ENCODE results near the gene KRTAP25-1.

Gene KRTAP25-1

GRCh38 chr21:30329203-30329875, 40.0 kb upstream of the KRTAP25-1 start:
- Histone ChIP-seq H3K4me1 (ENCODE audit: insufficient read depth, insufficient read length) (no peaks in the 10 kb centered on the region), H3K4me3 (ENCODE audit: insufficient read length, low read depth) (no peak overlapping the region), H3K36me3 (ENCODE audit: insufficient read depth, insufficient read length, low read length) (no peaks in the 10 kb centered on the region), H3K9me3 (ENCODE audit: insufficient read depth, low read length) (peaks cover 5% of the 10 kb centered on the region; the same call in 1 of the 2 replicates), H3K9ac (ENCODE audit: insufficient read length, low read depth) (no peak overlapping the region), H3K27me3 (ENCODE audit: insufficient read depth, insufficient read length) (no peaks in the 10 kb centered on the region)
- DNase-seq (ENCODE audit: low read depth, low spot score) = no peak
- TF ChIP-seq SUZ12 (IDR thresholded peaks at IDR 0.05; ENCODE audit: extremely low read depth, insufficient read depth, insufficient read length) (no peak), ZNF274 (IDR thresholded peaks at IDR 0.05; ENCODE audit: low read depth, low read length) (no peak), YY1 (IDR thresholded peaks at IDR 0.05; ENCODE audit: insufficient read depth, insufficient read length) (no peak)

DNA sequence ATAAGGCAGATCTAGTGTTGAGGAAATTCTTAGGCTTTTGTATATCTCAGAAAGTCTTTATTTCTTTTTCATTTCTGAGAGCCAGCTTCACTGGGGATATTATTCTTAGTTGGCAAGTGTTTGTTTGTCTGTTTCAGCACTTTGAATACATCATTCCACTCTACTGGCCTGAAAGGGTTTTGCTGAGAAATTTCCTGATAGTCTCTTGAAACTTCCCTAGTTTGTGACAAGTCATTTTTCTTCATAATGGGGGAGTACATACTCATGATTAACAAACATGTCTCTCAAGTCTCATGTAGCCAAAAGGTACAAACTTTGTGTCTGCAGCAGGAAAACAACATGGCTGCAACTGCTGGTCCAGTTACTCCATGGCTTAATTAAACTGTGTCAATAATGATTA, 37.1 kb upstream of the KRTAP25-1 start:
- Histone ChIP-seq H3K4me1 (ENCODE audit: insufficient read depth, insufficient read length) (no peaks in the 10 kb centered on the region), H3K4me3 (ENCODE audit: insufficient read length, low read depth) (no peak overlapping the region), H3K27me3 (ENCODE audit: insufficient read depth, insufficient read length) (no peaks in the 10 kb centered on the region), H3K36me3 (ENCODE audit: insufficient read depth, insufficient read length, low read length) (no peaks in the 10 kb centered on the region), H3K9me3 (ENCODE audit: insufficient read depth, low read length) (peaks cover 5% of the 10 kb centered on the region; the same call in 1 of the 2 replicates), H3K9ac (ENCODE audit: insufficient read length, low read depth) (no peak overlapping the region)
- TF ChIP-seq ZNF274 (IDR thresholded peaks at IDR 0.05; ENCODE audit: low read depth, low read length) = no peak
- no peak for TF ChIP-seq YY1 (IDR thresholded peaks at IDR 0.05; ENCODE audit: insufficient read depth, insufficient read length)
- TF ChIP-seq SUZ12 (IDR thresholded peaks at IDR 0.05; ENCODE audit: extremely low read depth, insufficient read depth, insufficient read length) = no peak
- no peak for DNase-seq (ENCODE audit: low read depth, low spot score)

DNA sequence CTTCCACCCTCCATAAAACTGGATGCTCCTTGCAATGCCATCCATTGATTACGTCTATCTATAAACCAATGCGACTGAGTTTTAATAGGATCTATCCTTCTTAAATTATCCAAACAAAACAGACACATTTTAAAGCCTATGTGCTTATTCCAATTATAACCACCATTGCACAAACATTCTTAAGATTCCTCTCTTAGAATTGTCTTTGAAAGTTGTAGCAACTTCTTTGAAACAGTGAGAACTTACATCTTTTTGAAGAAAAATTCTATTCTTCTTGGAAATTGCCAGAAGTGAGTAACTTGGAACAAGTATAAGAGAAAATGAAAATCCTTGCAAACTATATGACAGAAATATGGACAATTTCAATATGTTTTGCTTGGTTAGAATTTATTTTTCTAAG, 30.9 kb upstream of the KRTAP25-1 start, which contains the start of gene KRTAP26-1:
Gene KRTAP26-1 (minus strand): TSS at position 101 of the 400 bp plus-strand sequence. CDS start 280 bp downstream, outside the sequence.
- Histone ChIP-seq H3K36me3 (ENCODE audit: insufficient read depth, insufficient read length, low read length) (no peaks in the 10 kb centered on the region), H3K27me3 (ENCODE audit: insufficient read depth, insufficient read length) (no peaks in the 10 kb centered on the region), H3K4me3 (ENCODE audit: insufficient read length, low read depth) (no peak within 1 kb of the TSS), H3K4me1 (ENCODE audit: insufficient read depth, insufficient read length) (no peaks in the 10 kb centered on the region), H3K9me3 (ENCODE audit: insufficient read depth, low read length) (no peaks in the 10 kb centered on the region), H3K9ac (ENCODE audit: insufficient read length, low read depth) (no peak within 1 kb of the TSS)
- no peak for DNase-seq (ENCODE audit: low read depth, low spot score)
- TF ChIP-seq YY1 (IDR thresholded peaks at IDR 0.05; ENCODE audit: insufficient read depth, insufficient read length) (no peak), SUZ12 (IDR thresholded peaks at IDR 0.05; ENCODE audit: extremely low read depth, insufficient read depth, insufficient read length) (no peak), ZNF274 (IDR thresholded peaks at IDR 0.05; ENCODE audit: low read depth, low read length) (no peak)

GRCh38 chr21:30315701-30316100, 26.4 kb upstream of the KRTAP25-1 start:
- H3K4me3 ChIP-seq (ENCODE audit: insufficient read length, low read depth) = no peak overlapping the region
- H3K9ac ChIP-seq (ENCODE audit: insufficient read length, low read depth) = no peak overlapping the region
- H3K9me3 ChIP-seq (ENCODE audit: insufficient read depth, low read length) = no peaks in the 10 kb centered on the region
- no peaks in the 10 kb centered on the region for H3K27me3 ChIP-seq (ENCODE audit: insufficient read depth, insufficient read length)
- H3K36me3 ChIP-seq (ENCODE audit: insufficient read depth, insufficient read length, low read length) = no peaks in the 10 kb centered on the region
- H3K4me1 ChIP-seq (ENCODE audit: insufficient read depth, insufficient read length) = no peaks in the 10 kb centered on the region
- no peak for DNase-seq (ENCODE audit: low read depth, low spot score)
- TF ChIP-seq YY1 (IDR thresholded peaks at IDR 0.05; ENCODE audit: insufficient read depth, insufficient read length) (no peak), SUZ12 (IDR thresholded peaks at IDR 0.05; ENCODE audit: extremely low read depth, insufficient read depth, insufficient read length) (no peak), ZNF274 (IDR thresholded peaks at IDR 0.05; ENCODE audit: low read depth, low read length) (no peak)

DNA sequence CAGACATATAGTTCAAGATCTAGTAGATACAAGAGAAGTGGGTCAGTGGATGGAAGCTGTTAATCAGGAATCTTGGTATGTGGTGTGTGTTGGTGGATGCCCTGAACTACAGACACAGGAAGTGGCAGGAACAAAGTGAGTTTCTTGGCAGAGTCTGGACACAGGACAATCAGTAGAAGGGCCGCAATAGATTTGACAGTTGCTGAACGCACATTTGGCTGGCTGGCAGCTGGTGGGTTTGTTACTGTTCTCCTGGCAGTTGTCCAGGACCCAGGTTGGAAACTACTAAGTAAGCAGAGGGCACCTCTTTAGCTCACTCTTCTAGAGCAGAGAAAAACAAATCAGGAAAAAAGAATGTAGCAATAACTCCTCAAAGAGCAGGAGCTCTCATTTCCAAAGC, 17.6 kb upstream of the KRTAP25-1 start:
- Histone ChIP-seq H3K4me1 (ENCODE audit: insufficient read depth, insufficient read length) (no peaks in the 10 kb centered on the region), H3K36me3 (ENCODE audit: insufficient read depth, insufficient read length, low read length) (no peaks in the 10 kb centered on the region), H3K9ac (ENCODE audit: insufficient read length, low read depth) (no peak overlapping the region), H3K9me3 (ENCODE audit: insufficient read depth, low read length) (no peaks in the 10 kb centered on the region), H3K27me3 (ENCODE audit: insufficient read depth, insufficient read length) (no peaks in the 10 kb centered on the region), H3K4me3 (ENCODE audit: insufficient read length, low read depth) (no peak overlapping the region)
- no peak for DNase-seq (ENCODE audit: low read depth, low spot score)
- TF ChIP-seq SUZ12 (IDR thresholded peaks at IDR 0.05; ENCODE audit: extremely low read depth, insufficient read depth, insufficient read length) (no peak), ZNF274 (IDR thresholded peaks at IDR 0.05; ENCODE audit: low read depth, low read length) (no peak), YY1 (IDR thresholded peaks at IDR 0.05; ENCODE audit: insufficient read depth, insufficient read length) (no peak)

GRCh38 chr21:30305136-30305535, 15.8 kb upstream of the KRTAP25-1 start:
- TF ChIP-seq SUZ12 (IDR thresholded peaks at IDR 0.05; ENCODE audit: extremely low read depth, insufficient read depth, insufficient read length) (no peak), ZNF274 (IDR thresholded peaks at IDR 0.05; ENCODE audit: low read depth, low read length) (no peak), YY1 (IDR thresholded peaks at IDR 0.05; ENCODE audit: insufficient read depth, insufficient read length) (no peak)
- H3K36me3 ChIP-seq (ENCODE audit: insufficient read depth, insufficient read length, low read length) = no peaks in the 10 kb centered on the region
- DNase-seq (ENCODE audit: low read depth, low spot score) = no peak
- H3K4me1 ChIP-seq (ENCODE audit: insufficient read depth, insufficient read length) = no peaks in the 10 kb centered on the region
- H3K27me3 ChIP-seq (ENCODE audit: insufficient read depth, insufficient read length) = no peaks in the 10 kb centered on the region
- H3K9ac ChIP-seq (ENCODE audit: insufficient read length, low read depth) = no peak overlapping the region
- H3K4me3 ChIP-seq (ENCODE audit: insufficient read length, low read depth) = no peak overlapping the region
- no peaks in the 10 kb centered on the region for H3K9me3 ChIP-seq (ENCODE audit: insufficient read depth, low read length)

DNA sequence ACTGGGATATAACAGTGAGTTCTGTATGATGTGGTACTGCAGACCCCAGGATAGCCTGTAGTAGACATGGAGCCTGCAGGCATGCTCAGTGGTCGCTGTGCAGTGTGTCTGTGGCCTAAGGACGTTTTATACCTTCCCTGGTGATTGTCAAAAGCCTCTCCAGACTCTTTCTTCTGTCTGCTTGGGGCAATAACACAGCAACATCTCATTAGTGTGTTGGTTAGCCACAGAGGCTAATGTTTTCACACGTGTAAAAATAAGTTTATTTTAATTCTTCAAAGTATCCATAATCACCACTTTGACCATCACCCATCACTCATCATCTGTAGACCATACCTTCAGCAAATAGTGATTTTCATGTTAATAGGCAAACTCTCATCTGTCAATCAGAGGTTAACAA, 6.5 kb downstream of the KRTAP25-1 start, which contains the start of gene KRTAP24-1:
Gene KRTAP24-1 (minus strand): TSS at position 101 of the 400 bp plus-strand sequence. CDS start 18 bp downstream, at position 83.
- H3K4me3 ChIP-seq (ENCODE audit: insufficient read length, low read depth) = no peak within 1 kb of the TSS
- no peaks in the 10 kb centered on the region for H3K4me1 ChIP-seq (ENCODE audit: insufficient read depth, insufficient read length)
- H3K36me3 ChIP-seq (ENCODE audit: insufficient read depth, insufficient read length, low read length) = no peaks in the 10 kb centered on the region
- no peaks in the 10 kb centered on the region for H3K27me3 ChIP-seq (ENCODE audit: insufficient read depth, insufficient read length)
- DNase-seq (ENCODE audit: low read depth, low spot score) = no peak
- H3K9me3 ChIP-seq (ENCODE audit: insufficient read depth, low read length) = no peaks in the 10 kb centered on the region
- TF ChIP-seq ZNF274 (IDR thresholded peaks at IDR 0.05; ENCODE audit: low read depth, low read length) (no peak), SUZ12 (IDR thresholded peaks at IDR 0.05; ENCODE audit: extremely low read depth, insufficient read depth, insufficient read length) (no peak), YY1 (IDR thresholded peaks at IDR 0.05; ENCODE audit: insufficient read depth, insufficient read length) (no peak)
- H3K9ac ChIP-seq (ENCODE audit: insufficient read length, low read depth) = no peak within 1 kb of the TSS
